Fibroblast of skin of right quadriceps (primary cell): ENCODE measurements around the gene PTCSC3.
A peak's percentile ranks its signal among the peaks of the same experiment; 100 is the strongest.
"Not testable (repeated sequence)": the region's sequence is repeated elsewhere in the genome, so short reads cannot be mapped to it uniquely, and the experiment has no call there.

Experiments used
- DNase-seq: peaks from one replicate; pipeline ENCODE4 v3.0.0-alpha.2; 2013

The PTCSC3 gene

DNA sequence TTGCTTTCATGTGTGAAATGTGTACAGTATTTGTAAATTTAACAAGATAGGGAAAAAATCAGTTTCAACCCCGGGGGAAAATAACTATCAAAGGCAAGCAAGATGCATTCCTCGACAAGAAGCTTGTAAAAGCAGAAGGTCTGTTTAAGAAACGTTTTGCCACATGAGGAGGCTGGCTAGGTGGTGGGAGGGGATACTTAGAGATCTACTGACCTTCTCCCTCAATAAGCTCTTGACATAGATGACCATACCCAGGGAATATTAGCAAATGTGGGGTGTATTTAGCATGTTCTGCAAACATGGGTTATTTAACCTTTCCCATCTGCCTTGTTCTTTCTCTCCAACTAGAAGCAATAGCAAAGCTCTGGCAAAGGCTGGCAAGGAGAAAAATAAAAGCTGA, 4.9 kb downstream of the PTCSC3 start:
- no peak for DNase-seq

DNA sequence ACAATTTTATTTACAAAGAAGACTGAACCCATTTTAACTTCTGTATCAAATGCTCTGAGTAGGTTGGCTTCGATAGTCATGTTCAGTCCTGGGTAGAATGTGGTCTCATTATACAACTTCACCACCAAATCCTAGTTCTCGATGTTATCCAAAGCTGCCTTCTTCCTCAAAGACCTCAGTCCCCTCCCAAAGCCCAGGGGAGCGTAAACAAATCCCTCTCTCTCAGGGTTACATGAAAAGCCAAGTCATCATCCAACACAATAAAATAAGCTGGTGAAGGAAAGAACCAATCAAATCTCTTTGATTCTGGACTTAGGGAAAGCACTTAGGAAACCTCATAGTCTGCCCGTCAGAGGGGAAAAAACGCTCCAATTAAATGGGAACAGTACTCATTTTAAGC, 9.1 kb downstream of the PTCSC3 start:
- no peak for DNase-seq

DNA sequence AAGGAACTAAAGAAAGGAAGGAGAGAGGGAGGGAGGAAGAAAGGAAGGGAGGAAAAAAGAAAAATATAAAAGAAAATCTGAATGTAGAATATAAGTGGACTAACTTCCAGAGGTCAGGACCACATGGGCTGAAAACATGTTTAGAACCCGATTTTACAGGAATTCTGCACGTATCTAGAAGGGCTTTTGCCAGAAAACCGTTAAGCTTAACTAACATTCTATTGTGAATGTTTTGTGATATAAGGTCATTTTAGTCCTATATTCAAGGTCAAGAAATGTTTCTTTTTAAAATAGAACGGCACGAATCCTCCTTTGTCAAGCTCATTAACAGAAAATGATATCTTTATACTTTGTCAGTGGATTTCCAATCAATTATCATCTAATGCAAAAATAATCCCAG, 13.1 kb downstream of the PTCSC3 start:
- DNase-seq = no peak

DNA sequence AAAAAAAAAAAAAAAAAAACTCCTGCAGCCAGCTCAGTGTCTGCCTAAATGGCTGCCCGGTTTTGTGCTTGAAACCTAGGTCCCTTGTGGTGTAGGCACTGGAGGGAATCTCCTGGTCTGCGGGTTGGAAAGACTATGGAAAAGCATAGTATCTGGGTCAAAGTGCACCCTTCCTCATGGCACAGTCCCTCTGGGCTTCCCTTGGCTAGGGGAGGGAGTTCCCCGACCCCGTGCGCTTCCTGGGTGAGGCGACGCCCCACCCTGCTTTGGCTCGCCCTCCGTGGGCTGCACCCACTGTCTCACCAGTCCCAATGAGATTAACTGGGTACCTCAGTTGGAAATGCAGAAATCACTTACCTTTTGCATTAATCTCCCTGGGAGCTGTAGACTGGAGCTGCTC, 14.3 kb downstream of the PTCSC3 start:
- no peak for DNase-seq

DNA sequence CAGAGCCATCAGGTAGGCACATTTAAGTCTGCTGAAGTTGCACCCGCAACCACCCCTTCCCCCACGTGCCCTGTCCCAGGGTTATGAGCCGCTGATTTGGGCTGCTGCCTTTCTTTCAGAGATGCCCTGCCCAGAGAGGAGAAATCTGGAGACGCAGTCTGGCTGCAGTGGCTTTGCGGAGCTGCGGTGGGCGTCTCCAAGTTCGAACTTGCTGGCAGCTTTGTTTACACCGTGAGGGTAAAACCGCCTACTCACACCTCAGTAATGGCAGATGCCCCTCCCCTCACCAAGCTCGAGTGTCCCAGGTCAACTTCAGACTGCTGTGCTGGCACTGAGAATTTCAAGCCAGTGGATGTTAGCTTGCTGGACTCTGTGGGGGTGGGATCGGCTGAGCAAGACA, 14.7 kb downstream of the PTCSC3 start:
- DNase-seq = no peak

DNA sequence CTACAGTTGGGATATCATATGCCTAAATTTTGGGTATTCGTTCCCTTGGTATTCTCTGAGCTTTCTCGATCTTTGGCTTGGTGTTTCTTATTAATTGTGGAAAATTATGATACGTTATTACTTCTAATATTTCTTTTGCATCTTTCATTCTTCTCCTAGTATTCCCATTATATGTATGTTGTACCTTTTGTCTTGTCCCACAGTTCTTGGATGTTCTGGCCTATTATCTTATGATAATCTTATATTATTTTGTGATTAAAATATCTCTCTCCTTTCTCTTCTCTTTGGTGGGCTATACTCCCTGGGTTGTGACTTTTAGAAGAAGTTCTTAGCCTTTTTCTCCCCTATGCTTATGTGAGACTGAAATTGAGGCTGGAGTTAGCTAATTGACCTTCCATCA, 25.2 kb downstream of the PTCSC3 start:
- DNase-seq = no peak

DNA sequence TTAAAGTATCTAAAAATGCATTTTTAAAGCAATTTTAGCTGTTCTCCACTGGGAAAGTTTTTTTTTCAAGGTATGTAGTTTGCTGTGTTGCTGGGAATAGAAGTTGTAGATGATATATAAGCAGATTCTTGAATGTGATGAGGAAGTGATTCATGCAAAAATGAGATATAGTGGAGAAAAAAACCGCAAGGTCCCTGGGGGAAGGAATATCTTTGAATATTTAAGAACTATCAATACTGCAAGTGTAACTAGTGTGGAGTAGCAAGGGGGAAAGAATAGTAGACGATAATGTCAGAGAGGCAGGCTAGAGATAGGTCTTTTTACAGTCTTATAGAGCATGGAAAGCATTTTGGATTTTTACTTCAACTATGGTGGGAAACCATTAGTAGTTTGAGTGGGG, 42.5 kb downstream of the PTCSC3 start:
- no peak for DNase-seq

DNA sequence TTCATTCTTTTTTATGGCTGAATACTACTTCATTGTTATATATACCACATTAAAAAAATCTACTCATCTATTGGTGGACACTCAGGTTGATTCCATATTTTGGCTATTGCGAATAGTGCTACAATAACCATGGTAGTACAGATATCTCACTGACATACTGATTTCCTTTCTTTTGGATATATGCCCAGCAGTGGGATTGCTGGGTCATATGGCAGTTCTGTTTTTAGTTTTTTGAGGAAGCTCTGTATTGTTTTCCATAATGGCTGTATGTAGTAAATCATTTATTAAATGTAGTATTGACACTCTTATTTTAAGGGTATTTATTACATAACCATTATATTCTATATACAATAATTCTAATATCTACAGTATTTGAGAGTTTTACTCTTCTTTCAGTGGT, 43.7 kb downstream of the PTCSC3 start:
- no peak for DNase-seq

DNA sequence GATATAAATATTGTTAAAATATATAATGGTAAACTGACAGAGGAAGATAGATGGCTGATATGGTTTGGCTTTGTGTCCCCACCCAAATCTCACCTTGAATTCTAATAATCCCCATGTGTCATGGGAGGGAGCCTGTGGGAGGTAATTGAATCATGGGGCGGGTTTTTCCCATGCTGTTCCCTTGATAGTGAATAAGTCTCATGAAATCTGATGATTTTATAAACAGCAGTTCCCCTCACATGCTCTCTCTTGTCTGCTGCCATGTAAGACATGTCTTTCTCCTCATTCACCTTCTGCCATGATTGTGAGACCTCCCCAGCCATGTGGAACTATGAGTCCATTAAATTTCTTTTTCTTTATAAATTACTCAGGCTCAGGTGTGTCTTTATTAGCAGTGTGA, 46.3 kb downstream of the PTCSC3 start:
- DNase-seq = no peak

DNA sequence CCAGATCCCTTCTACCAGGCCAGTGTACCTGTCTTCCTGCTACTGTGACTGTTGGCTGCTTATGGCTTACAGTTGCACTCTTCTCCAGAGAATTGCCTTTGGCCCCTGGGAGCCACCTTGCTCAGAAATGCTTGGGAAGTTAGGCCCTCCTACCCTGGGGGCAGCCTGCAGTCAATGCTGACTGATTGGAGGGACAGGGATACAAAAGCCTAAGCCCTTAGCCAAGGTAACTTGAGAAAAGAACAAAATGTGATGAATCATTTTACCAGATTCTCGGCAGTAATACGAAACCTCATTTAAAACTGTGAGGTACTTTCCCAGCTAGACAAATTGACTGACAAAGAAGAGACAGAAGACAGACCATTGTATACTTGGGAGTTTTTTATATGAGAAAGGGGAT, 47.3 kb downstream of the PTCSC3 start:
- no peak for DNase-seq

DNA sequence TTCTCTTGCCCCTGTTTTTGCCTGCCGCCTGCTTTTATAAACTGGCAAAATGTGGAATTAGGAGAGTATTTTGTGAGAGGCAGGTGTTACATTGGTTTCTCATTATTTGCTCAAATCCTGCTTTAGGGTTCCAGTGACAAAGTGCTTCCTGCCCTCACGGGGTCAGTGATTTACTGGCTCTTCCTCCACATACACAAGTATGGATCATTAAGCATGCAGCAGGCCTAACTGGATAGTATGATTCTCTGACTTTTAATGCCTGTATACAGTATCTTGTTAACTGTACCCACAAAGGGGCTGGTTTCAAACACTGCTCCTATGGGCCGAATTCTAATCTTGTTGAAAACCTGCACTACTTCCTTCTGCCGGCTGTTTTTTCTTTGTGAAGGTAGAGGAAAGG, 63.2 kb downstream of the PTCSC3 start:
- DNase-seq = no peak

DNA sequence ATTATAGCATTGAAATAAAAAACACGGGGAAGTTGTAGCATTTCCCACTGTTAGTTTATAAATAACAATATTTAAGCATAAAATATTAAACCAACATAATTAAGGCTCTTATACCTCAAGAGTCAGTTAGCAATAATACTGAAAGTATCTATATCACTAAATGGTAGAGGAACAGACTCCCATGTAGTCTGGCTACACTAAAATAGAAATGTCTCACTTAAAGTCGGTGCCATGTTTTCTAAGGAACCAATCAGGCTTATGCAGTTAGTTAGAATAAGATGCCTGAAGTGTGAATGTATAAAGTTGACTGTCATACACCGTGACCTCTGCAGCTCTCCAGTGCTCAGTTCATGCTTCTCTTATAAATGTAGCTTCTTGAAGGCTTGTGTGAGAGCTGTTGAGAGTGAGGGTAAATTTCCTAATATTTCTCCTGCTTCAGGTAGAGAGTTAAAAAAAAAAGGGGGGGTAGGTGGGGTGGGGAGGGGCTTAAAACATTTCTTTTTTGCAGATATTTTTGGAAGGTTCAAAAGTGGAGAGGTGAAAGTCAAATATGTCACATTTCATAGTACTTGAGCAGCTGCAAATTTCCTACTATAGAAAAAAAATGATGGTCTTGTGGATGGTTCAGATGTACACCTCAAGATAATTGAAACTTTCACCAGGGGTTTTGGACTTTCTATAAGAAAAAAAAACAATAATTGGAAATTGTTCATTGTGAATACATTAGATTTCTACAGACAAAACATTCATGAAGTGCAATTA, 64.5 kb downstream of the PTCSC3 start:
- DNase-seq = no peak

DNA sequence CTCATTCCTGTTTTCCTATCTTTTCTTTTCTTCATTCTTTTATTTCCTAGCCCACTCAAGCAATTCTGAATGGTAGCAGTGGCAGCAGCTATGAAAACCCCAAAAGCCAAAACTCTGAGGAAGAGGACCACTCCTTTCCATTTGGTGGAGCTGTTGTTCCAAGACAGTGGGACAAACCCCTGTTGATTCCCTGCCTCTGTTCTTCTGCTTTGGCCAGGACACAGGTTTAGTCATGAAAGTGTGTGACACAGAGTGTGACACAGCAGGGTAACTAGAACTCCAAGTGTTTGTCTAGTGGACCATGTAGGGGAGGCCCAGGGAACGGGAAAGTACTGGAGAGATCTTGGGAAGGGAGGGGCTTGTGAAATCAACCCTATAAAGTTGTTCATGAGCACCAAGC, 71.1 kb downstream of the PTCSC3 start:
- DNase-seq = no peak

DNA sequence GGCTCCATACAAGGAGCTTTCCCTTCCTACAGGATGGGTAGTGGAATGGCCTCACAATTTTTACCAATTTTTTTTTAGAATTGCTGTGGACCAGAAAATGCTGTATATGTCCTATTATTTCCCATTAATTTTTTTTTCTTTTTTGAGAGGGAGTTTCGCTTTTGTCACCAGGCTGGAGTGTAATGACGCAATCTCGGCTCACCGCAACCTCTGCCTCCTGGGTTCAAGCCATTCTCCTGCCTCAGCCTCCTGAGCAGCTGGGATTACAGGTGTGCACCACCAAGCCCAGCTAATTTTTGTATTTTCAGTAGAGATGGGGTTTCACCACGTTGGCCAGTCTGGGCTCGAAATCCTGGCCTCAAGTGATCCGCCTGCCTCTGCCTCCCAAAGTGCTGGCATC, 72.3 kb downstream of the PTCSC3 start:
- not testable (repeated sequence) for DNase-seq

DNA sequence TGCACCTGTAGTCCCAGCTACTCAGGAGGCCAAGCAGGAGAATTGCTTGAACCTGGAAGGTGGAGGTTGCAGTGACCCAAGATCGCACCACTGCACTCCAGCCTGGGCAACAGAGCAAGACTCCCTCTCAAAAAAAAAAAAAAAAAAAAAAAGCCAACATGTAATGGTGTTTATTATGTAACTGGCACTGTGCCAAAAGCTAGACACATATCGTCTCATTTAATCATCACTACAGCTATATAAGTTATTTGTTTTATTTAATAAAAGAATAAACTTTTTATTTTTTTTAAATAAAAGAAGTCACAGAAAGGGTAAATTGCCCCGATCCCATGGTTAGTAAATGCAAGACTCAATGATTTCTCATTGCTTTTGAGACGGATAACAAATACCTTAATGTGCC, 76.9 kb downstream of the PTCSC3 start:
- no peak for DNase-seq

DNA sequence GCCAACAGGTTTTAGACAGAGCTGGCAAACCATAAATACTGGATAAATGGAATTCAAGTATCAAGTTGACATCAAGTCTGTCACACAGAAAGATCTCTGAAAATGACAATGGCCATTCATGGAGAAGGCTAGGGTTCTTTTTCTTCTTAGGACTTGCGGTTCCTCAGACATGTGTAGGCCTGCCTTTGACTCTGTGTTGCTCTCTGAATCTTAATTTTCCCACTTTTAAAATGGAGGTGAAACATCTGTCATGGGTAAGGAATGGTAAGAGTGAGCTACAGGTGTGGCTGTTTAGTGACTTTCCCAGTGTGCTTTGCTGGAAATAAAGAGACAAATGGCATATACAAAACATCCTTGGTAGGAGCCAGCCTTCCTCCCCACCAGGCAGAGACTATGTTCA, 79.2 kb downstream of the PTCSC3 start:
- no peak for DNase-seq

DNA sequence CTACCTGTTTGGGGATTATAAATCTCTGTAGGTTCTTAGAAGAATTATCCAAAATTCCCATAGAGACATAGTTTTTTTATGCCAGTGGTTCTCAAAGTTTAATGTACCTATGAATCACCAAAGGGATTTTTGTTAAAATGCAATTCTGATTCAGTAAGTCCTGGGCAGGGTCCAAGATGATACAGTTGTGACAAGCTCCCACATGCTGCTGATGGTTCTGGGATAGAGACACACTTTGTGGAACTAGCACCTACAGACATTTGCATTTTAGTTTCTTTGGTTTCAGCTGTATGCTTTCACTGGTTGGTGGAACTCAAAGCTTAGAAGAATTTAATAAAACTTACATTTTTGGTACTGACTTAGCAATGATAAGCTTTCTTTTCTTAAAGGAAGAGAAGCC, 80.4 kb downstream of the PTCSC3 start:
- peak; percentile 43 for DNase-seq

DNA sequence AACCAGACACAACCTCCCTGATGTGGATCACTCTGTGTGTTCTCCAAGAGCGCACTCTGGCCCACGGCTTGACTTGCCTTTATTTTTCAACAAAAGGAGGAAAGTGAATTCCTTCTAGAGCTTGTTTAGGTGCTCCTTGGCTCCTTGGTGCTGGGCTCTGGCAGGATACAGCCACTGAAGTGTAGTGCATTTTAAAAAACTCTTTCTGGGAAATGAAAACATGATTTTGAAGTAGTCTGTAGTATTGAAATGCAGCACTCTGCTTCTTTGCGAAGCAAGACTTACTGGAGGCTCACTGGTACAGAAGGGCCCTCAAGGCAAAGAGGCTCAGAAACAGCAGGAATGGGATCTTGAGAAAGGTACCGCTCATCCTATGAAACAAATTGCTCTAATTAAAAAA, 81.6 kb downstream of the PTCSC3 start:
- DNase-seq = no peak

DNA sequence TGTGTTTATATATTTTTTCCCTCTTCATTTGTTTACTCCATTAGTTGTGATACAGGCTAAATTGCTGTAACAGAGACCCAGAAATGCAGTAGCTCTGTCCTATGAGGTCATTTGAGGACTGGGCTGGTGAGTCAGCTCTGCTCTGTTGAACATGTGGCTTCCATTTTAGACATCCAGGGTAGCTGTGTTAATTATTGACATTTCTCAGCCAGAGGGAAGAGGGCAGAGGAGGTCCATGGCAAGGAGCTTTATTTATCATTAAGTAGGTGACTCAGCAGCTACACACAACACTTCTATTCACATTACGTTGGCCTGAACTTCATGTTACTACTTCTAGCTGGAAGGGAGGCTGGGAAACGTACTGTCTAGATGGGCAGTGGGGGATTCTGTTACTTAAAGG, 85.4 kb downstream of the PTCSC3 start:
- DNase-seq = peak; percentile 95

DNA sequence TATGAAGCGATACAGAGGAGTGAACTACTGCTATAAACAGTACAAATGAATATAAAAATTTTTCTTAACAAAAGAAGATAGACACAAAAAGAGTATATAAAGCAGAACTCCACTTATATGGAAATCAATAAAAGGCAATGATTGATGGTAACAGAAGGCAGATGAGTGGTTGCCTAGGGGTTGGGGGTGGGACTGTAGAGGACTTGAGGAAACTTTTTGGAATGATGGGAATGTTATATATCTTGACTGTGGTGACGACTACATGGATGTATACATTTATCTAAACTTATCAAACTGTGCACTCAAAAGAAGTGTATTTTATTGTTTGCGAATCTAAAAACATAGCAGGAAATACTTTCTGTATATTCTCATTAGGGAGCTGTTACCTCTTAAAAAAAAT, 89.1 kb downstream of the PTCSC3 start:
- peak; percentile 44 for DNase-seq

DNA sequence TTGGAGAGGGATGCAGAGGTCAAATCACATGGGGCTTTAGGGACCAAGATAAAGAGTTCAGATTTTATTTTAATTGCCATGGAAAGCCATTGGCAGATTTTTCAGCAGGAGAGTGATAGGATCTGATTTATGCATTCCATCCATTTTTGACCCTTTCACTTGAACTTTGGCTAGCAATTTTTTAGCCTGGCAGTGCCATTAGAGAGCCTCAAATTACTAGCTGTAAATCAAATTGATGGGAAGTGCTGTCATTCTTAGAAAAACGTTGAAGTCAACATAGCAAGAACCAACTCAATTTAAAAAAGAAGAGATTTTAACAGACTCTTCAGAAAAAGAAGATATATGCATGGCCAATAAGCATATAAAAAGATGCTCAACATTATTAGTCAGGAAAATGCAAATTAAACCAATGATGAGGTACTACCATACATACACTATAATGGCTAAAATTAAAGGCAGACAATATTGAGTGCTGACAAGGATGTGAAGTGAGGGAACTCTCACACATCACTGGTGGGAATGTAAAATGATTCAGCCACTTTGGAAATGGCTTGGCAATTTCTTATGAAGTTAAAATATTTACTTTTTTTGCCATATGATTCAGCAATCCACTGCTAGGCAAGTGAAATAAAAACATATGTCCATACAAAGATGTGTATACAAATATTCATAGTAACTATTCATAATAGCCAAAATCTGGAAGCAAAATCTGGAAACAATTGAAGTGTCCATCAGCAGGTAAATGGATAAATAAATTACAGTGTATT, 89.7 kb downstream of the PTCSC3 start:
- peak; percentile 37 for DNase-seq

DNA sequence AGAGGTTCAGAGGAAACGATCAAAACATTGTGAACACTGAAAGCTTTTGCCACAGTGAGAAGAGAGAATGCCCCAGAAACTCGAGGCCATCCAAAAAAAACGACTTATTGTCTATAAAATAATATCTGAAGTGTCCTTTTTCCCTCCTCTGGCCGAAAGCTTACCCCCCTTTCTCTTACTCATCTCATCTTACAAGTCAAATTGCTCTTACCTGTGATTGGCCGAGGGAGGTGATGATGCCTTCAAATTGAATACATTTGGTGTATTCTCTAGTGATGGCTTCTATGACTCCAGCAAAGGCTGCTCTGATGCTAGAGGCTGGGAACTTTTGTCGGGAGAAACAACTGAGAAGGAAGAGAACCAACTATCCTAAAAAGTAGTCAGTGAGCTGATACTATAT, 90.7 kb downstream of the PTCSC3 start:
- DNase-seq = no peak
